Activated T-helper 17 cell treated with anti-CD3 and anti-CD28 coated beads, Interleukin-2, amount 50 U/mL, for 72 hours (primary cell): ENCODE measurements around the gene GAPDHS. TPM values are rescaled to one million over a fixed set of nuclear protein-coding genes. Genes with fewer than 3 reads are reported as not detected.

Experiments
- ATAC-seq: fragments of 150-1000 bp; cut with Tn5 transposase; replicated peaks from 2 replicates; pipeline ENCODE4 v1.10.0; 2021; ENCODE audit warnings: mild to moderate bottlenecking, moderate library complexity
- H3K27ac Mint-ChIP-seq: one replicate; pipeline ENCODE4 v1.8.0; 2022; ENCODE audit warnings: mixed read lengths
- H3K27me3 Mint-ChIP-seq: one replicate; pipeline ENCODE4 v1.8.0; 2022; ENCODE audit warnings: mixed read lengths
- H3K36me3 Mint-ChIP-seq: one replicate; pipeline ENCODE4 v1.8.0; 2022; ENCODE audit warnings: low read depth, mild to moderate bottlenecking, mixed read lengths
- H3K4me1 Mint-ChIP-seq: one replicate; pipeline ENCODE4 v1.8.0; 2022; ENCODE audit warnings: mixed read lengths
- H3K4me3 Mint-ChIP-seq: one replicate; pipeline ENCODE4 v1.8.0; 2022; ENCODE audit warnings: mild to moderate bottlenecking, mixed read lengths
- H3K9me3 Mint-ChIP-seq: one replicate; pipeline ENCODE4 v1.8.0; 2022; ENCODE audit warnings: mixed read lengths
- total RNA-seq, 2 donors: library from RNA; stranded (reverse); gene quantifications; one replicate each; pipeline ENCODE4 v1.2.3, GENCODE V29; 2022

Gene GAPDHS
- total RNA-seq, 2 donors from 2014 or later: not detected

DNA sequence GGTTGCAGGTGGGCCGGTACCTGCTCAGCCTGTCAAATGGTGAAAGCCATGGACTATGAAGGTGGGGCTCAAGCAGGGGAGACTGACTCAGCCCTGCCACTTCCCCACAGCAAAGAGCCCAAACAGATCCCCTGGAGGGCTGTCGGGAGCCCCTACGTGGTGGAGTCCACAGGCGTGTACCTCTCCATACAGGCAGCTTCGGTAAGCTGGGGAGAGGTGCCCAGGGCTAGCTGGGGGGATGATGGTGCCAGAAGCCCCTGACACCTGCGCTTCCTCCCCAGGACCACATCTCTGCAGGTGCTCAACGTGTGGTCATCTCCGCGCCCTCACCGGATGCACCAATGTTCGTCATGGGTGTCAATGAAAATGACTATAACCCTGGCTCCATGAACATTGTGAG lies 9.0 kb downstream of the GAPDHS start:
- Mint-ChIP-seq H3K27me3 (no peaks in the 10 kb centered on the region), H3K36me3 (peaks cover 26% of the 10 kb centered on the region), H3K4me3 (no peak overlapping the region)

DNA sequence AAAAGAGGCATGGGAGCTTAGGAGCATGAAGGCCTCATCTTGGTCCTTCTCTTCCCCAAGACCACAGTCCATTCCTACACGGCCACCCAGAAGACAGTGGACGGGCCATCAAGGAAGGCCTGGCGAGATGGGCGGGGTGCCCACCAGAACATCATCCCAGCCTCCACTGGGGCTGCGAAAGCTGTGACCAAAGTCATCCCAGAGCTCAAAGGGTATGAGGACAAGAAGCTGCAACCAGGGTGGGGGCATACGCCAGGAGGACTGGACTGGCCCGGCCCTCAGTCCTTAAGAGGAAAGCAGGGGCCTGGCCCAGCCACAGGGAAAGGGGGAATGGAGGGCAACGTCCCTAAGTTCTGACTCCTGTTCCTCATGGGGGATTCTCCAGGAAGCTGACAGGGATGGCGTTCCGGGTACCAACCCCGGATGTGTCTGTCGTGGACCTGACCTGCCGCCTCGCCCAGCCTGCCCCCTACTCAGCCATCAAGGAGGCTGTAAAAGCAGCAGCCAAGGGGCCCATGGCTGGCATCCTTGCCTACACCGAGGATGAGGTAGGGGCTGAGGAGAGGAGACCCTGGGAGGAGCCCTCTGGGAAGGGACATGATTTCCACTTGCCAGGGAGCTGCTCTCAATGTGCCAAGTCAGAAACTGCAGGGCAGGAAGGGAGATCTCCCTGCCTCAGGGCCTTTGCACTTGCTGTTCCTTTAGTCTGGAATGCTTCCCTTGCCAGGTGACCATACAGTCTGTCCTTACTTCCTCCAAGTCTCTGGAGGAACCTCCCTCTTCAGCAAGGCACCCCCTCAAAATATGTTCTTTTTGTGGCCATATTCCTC lies 10.2 kb downstream of the GAPDHS start:
- no peak overlapping the region for H3K4me3 Mint-ChIP-seq

More for the DNA sequence above, 9.0 kb downstream of the GAPDHS start:
- no peaks in the 10 kb centered on the region for H3K4me1 Mint-ChIP-seq
- H3K9me3 Mint-ChIP-seq: no peaks in the 10 kb centered on the region
- no peak overlapping the region for H3K27ac Mint-ChIP-seq
- no peak for ATAC-seq

DNA sequence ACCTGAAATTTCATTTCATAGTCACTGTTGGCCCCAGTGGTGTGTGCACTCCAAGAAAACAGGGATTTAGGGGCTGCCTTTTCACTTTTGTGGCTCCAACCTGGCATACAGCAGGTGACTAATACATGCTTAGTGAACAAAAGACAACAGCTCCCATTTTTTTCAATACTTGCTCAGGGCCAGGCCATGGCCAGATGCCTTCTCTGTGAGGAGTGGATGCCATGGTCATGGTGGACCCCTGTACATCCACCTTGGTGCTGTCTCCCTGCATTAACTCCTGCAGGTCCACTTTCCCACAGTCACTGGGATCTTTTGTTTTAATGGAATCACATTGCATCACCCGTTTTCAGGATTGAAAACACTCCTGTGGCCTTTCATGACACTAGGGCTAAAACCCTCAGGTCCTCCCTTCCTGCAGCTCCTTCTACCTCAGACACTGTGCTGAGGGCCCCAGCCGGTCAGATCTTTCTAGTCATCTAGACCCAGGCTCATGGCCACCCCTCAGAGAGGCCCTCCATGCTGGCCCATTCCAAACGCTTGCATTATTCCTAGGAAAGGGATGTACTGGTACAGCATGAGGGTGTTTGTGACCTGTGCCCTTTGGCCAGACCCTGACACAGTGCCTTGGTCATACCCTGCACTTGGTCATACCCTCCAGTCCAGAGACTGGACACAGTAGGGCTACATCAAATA lies 11.0 kb downstream of the GAPDHS start:
- Mint-ChIP-seq H3K27me3 (no peaks in the 10 kb centered on the region), H3K4me1 (peaks cover 10% of the 10 kb centered on the region), H3K27ac (peak overlapping the region; percentile 84), H3K4me3 (peak overlapping the region; percentile 85), H3K9me3 (no peaks in the 10 kb centered on the region), H3K36me3 (peaks cover 43% of the 10 kb centered on the region)
- no peak for ATAC-seq

More for the DNA sequence above, 10.2 kb downstream of the GAPDHS start:
- ATAC-seq: no peak
- no peaks in the 10 kb centered on the region for H3K9me3 Mint-ChIP-seq
- no peaks in the 10 kb centered on the region for H3K27me3 Mint-ChIP-seq
- H3K27ac Mint-ChIP-seq: no peak overlapping the region
- peaks cover 3% of the 10 kb centered on the region for H3K4me1 Mint-ChIP-seq
- peaks cover 37% of the 10 kb centered on the region for H3K36me3 Mint-ChIP-seq

DNA sequence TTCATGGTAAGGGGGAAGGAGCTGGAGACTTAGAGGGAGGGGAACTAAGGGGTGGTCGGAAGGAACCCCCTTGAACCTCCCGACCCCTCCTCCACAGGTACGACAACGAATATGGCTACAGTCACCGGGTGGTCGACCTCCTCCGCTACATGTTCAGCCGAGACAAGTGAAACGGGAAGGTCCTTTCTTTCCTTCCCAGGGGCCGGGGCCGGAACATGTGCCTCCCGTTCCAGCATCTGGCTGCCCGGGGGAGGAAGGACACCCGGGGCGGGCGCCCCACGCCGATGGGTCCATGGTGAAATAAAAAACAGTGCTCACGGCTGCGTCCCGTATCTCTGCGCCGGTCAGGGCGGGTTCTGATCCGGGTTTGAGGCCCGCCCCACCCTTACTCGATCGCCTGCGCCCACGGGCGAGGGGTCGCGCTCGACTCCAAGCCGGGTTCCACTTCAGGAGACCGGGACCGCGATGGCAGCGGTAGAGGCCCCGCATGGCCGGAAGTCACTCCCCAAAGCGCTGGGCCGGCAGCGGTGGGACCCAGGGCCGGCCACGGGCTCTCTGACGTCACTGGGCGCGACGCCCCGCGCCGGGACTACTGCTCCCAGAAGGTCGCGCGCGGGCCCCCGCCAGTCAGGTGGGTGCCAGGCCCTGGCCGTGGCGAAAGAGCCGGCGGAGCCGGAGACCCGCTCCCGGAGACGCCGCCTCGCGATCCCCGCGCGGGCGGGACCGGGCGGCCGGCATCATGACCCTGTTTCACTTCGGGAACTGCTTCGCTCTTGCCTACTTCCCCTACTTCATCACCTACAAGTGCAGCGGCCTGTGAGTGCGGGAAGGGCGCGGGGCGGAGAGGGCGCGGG lies 12.0 kb downstream of the GAPDHS start, which contains the start of gene TMEM147:
Gene TMEM147 (plus strand): TSS at position 626 of the 854 bp plus-strand sequence. CDS start 114 bp downstream, at position 740.
- Mint-ChIP-seq H3K4me3 (peak within 1 kb of the TSS; percentile 85), H3K9me3 (no peaks in the 10 kb centered on the region), H3K4me1 (peaks cover 13% of the 10 kb centered on the region), H3K27ac (peak within 1 kb of the TSS; percentile 89), H3K36me3 (peaks cover 45% of the 10 kb centered on the region), H3K27me3 (no peaks in the 10 kb centered on the region)
- ATAC-seq: peak; percentile 69

DNA sequence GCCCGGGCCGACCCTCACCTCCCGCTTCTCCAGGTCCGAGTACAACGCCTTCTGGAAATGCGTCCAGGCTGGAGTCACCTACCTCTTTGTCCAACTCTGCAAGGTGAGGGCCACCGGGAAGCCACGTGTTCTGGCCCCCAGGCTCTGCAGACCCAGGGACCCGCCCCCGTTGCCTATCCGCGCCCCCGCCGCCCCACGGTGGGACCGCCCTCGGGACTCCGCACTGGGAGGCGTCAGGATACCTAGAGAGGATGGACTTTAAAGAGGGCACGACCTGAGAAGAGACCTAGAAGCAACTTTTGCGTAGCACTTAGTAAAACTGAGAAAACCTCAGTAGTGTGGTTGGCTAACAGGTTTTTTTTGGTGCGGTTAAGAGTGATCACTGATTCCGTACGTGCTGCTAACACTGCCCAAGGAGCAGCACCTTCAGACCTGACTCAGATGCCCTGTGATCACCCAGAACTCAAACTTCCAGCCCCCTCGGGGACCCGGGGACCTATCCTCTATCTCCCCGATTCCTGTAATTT lies 12.7 kb downstream of the GAPDHS start:
- Mint-ChIP-seq H3K4me3 (peak overlapping the region; percentile 85), H3K36me3 (peaks cover 45% of the 10 kb centered on the region), H3K4me1 (peaks cover 13% of the 10 kb centered on the region), H3K27me3 (no peaks in the 10 kb centered on the region), H3K9me3 (no peaks in the 10 kb centered on the region), H3K27ac (peak overlapping the region; percentile 89)
- ATAC-seq: peak; percentile 87

DNA sequence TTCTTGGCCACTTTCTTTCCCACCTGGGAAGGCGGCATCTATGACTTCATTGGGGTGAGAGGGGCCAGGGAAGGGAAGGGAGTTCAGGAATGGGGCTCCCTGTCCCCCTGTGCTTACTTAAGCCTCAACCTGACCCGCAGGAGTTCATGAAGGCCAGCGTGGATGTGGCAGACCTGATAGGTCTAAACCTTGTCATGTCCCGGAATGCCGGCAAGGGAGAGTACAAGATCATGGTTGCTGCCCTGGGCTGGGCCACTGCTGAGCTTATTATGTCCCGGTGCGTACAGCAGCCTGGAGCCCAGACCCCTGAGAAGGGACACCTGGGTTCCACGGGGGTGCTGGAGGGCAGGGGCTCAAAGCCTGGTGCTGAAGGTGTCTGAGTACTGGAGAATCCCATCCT lies 13.3 kb downstream of the GAPDHS start:
- peaks cover 13% of the 10 kb centered on the region for H3K4me1 Mint-ChIP-seq
- H3K27me3 Mint-ChIP-seq: no peaks in the 10 kb centered on the region
- peak overlapping the region; percentile 89 for H3K27ac Mint-ChIP-seq
- H3K4me3 Mint-ChIP-seq: peak overlapping the region; percentile 85
- H3K36me3 Mint-ChIP-seq: peaks cover 46% of the 10 kb centered on the region
- H3K9me3 Mint-ChIP-seq: no peaks in the 10 kb centered on the region
- peak; percentile 0 for ATAC-seq

DNA sequence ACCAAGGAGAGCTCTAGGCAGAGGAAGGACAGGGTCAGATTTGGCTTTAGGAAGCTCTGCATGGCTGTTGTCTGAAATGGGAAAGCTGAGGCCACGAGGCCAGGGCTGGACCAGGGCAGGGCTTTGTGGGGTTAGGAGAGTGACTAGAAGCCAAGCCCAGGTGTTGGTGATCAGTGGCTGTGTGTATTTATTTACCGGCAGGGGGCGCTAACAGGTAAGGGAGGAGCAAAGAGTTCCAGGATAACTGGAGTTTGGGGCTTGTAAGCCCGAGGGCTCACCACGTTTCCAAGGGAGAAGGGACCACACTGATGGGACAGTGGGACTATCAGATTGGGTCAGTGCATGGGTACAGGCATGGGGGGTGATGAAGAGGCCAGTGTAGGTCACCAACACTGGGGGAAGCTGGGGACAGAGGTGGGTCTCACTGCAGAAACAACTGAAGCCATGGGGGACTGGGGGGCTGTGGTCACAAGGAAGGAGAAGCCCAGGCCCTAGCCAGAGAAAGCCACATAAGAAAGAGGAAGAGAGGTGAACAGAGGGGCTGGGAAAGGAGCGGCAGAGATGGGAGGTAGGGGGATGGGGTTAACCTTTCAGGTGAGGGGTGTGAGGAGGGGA lies 16.0 kb downstream of the GAPDHS start:
- Mint-ChIP-seq H3K27ac (peak overlapping the region; percentile 63), H3K4me3 (no peak overlapping the region), H3K4me1 (peaks cover 13% of the 10 kb centered on the region), H3K27me3 (no peaks in the 10 kb centered on the region), H3K9me3 (no peaks in the 10 kb centered on the region), H3K36me3 (peaks cover 46% of the 10 kb centered on the region)
- no peak for ATAC-seq

DNA sequence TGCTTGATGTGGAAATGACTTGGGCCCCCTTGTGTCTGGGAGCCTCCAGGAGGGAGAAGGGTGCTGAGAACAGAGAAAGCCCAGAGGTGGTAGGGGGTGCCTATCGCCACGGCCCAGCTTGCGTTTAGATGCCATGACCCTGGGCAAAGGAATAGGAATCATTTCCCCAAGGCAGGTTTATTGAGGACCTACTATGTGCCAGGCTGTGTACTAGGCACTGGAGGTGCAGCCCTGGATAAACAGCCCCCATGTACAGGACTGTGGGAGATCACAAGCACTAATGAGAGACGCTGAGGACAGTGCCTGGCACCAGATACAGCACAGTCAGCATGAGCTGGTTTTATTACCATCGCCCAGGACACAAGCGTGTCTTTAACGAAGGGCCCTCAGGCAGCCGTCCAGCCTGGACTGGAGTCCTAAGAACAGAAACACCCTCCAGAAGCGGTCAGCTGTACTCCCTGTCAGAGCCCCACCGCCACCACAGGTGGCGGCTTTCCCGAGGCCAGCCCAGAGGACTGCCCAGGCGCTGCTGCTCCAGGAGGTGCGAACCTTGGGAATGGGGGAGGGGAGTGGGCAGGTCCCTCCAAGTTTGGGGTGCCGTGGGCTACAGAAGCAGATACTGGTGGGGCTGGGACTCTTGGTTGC lies 16.7 kb downstream of the GAPDHS start:
- no peaks in the 10 kb centered on the region for H3K9me3 Mint-ChIP-seq
- ATAC-seq: no peak
- no peak overlapping the region for H3K4me3 Mint-ChIP-seq
- H3K4me1 Mint-ChIP-seq: peaks cover 13% of the 10 kb centered on the region
- H3K27ac Mint-ChIP-seq: no peak overlapping the region
- no peaks in the 10 kb centered on the region for H3K27me3 Mint-ChIP-seq
- peaks cover 46% of the 10 kb centered on the region for H3K36me3 Mint-ChIP-seq

DNA sequence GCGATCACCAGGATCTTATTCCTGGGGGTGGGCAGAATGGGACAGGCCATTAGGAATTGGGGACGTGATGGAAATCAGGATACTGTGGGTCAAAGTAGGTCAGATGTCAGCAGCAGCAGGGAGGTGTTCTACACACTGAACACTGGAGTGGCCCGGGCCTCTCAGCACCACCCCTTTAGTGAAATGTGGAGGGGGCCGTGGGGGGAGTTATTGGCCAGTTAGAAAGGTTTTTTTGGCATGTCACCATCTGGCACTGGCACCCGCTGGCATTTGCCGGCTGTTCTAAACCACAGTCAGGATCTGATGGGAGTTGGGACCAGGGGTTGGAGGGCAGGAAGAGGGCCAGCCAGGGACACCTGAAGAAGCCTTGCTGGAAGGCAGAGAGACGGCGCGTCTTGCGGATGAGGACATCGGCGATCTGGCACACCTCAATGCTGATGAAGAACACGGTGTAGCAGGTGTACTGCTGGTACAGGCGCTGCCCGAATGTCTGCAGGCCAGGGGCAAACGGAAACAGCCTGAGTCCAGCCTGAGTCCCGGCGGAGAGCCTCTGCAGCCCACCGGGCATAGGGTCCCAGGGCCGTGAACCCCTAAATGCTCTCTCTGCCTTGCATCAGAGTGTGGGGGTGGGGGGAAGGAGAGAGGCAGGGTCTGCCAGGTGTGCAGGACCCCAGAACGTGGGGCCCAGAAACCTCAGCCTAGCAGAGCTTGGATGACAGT lies 18.0 kb downstream of the GAPDHS start:
- Mint-ChIP-seq H3K36me3 (peaks cover 39% of the 10 kb centered on the region), H3K9me3 (no peaks in the 10 kb centered on the region), H3K27ac (no peak overlapping the region), H3K27me3 (no peaks in the 10 kb centered on the region), H3K4me1 (peaks cover 13% of the 10 kb centered on the region), H3K4me3 (no peak overlapping the region)
- no peak for ATAC-seq

DNA sequence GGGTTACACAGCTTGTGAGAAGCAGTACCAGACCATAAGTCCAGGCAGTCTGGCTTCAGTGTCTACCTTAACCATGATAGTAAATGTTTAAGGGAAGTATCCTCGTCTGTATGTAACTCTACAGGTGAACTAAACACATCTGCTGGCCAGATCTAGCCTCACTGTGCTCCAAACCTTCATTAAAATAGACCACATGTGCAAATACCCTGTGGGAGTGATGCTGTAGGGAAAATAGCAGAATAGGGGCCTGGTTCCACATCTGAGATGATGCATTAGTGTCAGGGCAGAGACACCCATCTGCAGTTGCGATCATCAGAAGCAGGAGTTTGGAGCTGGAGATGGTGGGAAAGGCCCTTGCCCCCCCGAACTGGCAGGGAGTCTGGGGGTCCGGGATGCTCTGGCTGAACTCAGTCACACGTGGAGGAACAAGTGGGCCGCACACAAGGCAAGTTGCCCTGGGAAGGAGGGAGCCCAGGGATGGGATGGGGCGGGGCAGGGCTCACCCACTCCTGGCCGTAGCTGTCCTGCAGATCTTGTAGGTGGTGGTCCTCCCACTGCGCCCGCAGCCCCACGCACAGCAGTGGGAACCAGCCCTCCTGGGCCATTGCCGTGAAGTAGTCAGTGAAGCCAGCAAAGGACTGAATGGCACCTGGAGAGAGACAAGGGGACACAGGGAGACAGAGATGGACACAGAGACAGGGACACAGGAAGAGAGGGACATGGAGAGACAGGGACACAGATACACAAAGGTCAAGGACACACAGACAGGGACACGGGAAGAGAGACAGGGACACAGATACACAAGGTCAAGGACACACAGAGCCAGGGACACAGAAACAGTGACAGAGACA lies 19.5 kb downstream of the GAPDHS start:
- ATAC-seq: no peak
- H3K4me1 Mint-ChIP-seq: peaks cover 17% of the 10 kb centered on the region
- peaks cover 4% of the 10 kb centered on the region for H3K27me3 Mint-ChIP-seq
- H3K36me3 Mint-ChIP-seq: peaks cover 24% of the 10 kb centered on the region
- no peak overlapping the region for H3K4me3 Mint-ChIP-seq
- H3K9me3 Mint-ChIP-seq: no peaks in the 10 kb centered on the region
- H3K27ac Mint-ChIP-seq: no peak overlapping the region

DNA sequence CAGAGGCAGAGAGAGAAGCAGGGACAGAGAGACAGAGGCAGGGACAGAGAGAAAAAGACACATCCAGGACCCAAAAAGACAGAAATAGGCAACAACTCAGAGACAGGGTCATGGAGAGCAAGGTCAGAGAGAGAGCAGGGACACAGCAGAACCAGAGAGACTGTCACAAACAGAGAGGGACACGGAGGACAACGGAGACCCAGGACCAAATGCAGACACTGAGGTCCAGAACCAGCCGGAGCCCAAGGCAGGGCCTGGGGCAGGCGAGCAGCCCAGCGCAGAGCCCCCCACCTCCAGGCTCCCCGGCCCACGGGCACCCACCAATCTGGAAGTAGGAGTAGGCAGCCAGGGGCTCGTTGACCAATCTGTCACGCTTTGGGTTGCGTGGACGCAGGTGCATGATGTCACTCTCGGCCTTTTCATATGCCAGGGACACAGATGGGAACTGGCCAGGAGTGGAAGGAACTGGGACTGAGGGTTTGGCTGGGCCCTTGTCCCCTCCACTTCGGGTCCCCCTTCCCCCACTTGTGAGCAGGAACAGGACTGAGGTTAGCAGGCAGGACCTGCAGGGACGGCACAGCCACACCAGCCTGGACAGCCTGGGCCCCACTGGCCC lies 20.2 kb downstream of the GAPDHS start:
- no peak for ATAC-seq
- Mint-ChIP-seq H3K9me3 (no peaks in the 10 kb centered on the region), H3K36me3 (peaks cover 19% of the 10 kb centered on the region), H3K27me3 (peaks cover 4% of the 10 kb centered on the region), H3K27ac (no peak overlapping the region), H3K4me3 (no peak overlapping the region), H3K4me1 (peaks cover 13% of the 10 kb centered on the region)

DNA sequence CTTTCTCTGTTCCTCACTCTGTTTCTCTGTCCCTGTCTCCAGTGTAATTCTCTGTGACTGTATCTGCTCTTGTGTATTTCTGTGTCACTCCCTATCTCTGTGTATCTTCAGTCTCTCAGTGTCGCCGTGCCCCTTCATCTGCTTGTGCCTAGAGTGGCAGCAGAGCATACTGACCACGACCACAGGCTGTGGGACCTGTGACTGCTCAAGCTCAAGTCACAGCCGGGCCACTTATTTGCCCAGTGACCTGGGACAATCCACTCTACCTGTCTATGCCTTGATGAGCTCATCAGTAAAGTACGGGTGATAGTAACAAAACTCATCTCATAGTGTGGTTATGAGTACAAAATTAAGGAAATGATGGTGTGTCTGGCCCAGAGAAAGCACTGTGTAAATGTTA lies 20.8 kb downstream of the GAPDHS start:
- Mint-ChIP-seq H3K4me1 (peaks cover 8% of the 10 kb centered on the region), H3K27me3 (peaks cover 4% of the 10 kb centered on the region), H3K9me3 (no peaks in the 10 kb centered on the region), H3K4me3 (no peak overlapping the region), H3K27ac (no peak overlapping the region), H3K36me3 (peaks cover 14% of the 10 kb centered on the region)
- no peak for ATAC-seq
